Measurements from ENCODE around the gene FBXO21. TPM values are rescaled to one million over a fixed set of nuclear protein-coding genes. Genes with fewer than 3 reads are reported as not detected.
A peak's percentile ranks its signal among the peaks of the same experiment; 100 is the strongest.
"Not testable (repeated sequence)": the region's sequence is repeated elsewhere in the genome, so short reads cannot be mapped to it uniquely, and the experiment has no call there.

The FBXO21 gene
- total and polyA plus RNA-seq, 2 donors from 2014 or later, result 28.9 to 45.0 TPM

GRCh38 chr12:117097159-117097558 is 93.1 kb downstream of the FBXO21 start:
- H3K9ac ChIP-seq (ENCODE audit: low read length in 3 of 3), result no peak overlapping the region
- FAIRE-seq (no peak), DNase-seq (peak in 1 of 5 donors; percentile 39)
- no peak overlapping the region for H3K27ac ChIP-seq (ENCODE audit: low read depth in 2 of 2, low read length in 2 of 2)
- peaks cover 11% of the 10 kb centered on the region for H3K27me3 ChIP-seq (ENCODE audit: control insufficient read depth, insufficient read depth, low read length)
- H3K4me1 ChIP-seq (ENCODE audit: control insufficient read depth in 2 of 3, insufficient read depth in 2 of 3, low read depth in 1 of 3, low read length in 3 of 3), result peaks cover 0 to 2% (median 0%) of the 10 kb centered on the region in 3 donors
- H3K36me3 ChIP-seq (ENCODE audit: control insufficient read depth in 2 of 3, insufficient read depth in 3 of 3, low read length in 3 of 3), result no peaks in the 10 kb centered on the region
- H3K4me3 ChIP-seq (ENCODE audit: low read length in 3 of 3), result no peak overlapping the region
- H3K9me3 ChIP-seq (ENCODE audit: control insufficient read depth in 2 of 3, insufficient read depth in 1 of 3, low read length in 3 of 3), result no peaks in the 10 kb centered on the region
- intact Hi-C loops (cut with DNase I), result no loop called here
- TF ChIP-seq CTCF (IDR thresholded peaks at IDR 0.05; ENCODE audit: borderline replicate concordance, extremely low read depth, insufficient read depth), result no peak

GRCh38 chr12:117096501-117097042 is 93.7 kb downstream of the FBXO21 start:
- no peak for FAIRE-seq
- Histone ChIP-seq H3K4me1 (ENCODE audit: control insufficient read depth in 2 of 3, insufficient read depth in 2 of 3, low read depth in 1 of 3, low read length in 3 of 3) (peaks cover 0 to 6% (median 2%) of the 10 kb centered on the region in 3 donors), H3K9me3 (ENCODE audit: control insufficient read depth in 2 of 3, insufficient read depth in 1 of 3, low read length in 3 of 3) (no peaks in the 10 kb centered on the region), H3K36me3 (ENCODE audit: control insufficient read depth in 2 of 3, insufficient read depth in 3 of 3, low read length in 3 of 3) (no peaks in the 10 kb centered on the region), H3K4me3 (ENCODE audit: low read length in 3 of 3) (no peak overlapping the region), H3K27me3 (ENCODE audit: control insufficient read depth, insufficient read depth, low read length) (peaks cover 11% of the 10 kb centered on the region), H3K27ac (ENCODE audit: low read depth in 2 of 2, low read length in 2 of 2) (no peak overlapping the region), H3K9ac (ENCODE audit: low read length in 3 of 3) (no peak overlapping the region)
- intact Hi-C loops (cut with DNase I), result no loop called here
- TF ChIP-seq CTCF (IDR thresholded peaks at IDR 0.05; ENCODE audit: borderline replicate concordance, extremely low read depth, insufficient read depth), result no peak
- peak in 1 of 5 donors; percentile 17 for DNase-seq

GRCh38 chr12:117095191-117095590 is 95.1 kb downstream of the FBXO21 start:
- H3K4me3 ChIP-seq (ENCODE audit: low read length in 3 of 3); intact Hi-C loops (cut with DNase I); H3K9me3 ChIP-seq (ENCODE audit: control insufficient read depth in 2 of 3, insufficient read depth in 1 of 3, low read length in 3 of 3); H3K27ac ChIP-seq (ENCODE audit: low read depth in 2 of 2, low read length in 2 of 2); FAIRE-seq; H3K36me3 ChIP-seq (ENCODE audit: control insufficient read depth in 2 of 3, insufficient read depth in 3 of 3, low read length in 3 of 3); H3K9ac ChIP-seq (ENCODE audit: low read length in 3 of 3): not testable (repeated sequence)
- peak in 1 of 5 donors; percentile 4 for DNase-seq
- Histone ChIP-seq H3K4me1 (ENCODE audit: control insufficient read depth in 2 of 3, insufficient read depth in 2 of 3, low read depth in 1 of 3, low read length in 3 of 3) (peaks cover 3 to 10% (median 4%) of the 10 kb centered on the region in 3 donors), H3K27me3 (ENCODE audit: control insufficient read depth, insufficient read depth, low read length) (peaks cover 11% of the 10 kb centered on the region)

GRCh38 chr12:117093918-117094630 is 96.2 kb downstream of the FBXO21 start:
- TF ChIP-seq CTCF (IDR thresholded peaks at IDR 0.05; ENCODE audit: borderline replicate concordance, extremely low read depth, insufficient read depth), result no peak
- H3K27me3 ChIP-seq (ENCODE audit: control insufficient read depth, insufficient read depth, low read length), result peaks cover 11% of the 10 kb centered on the region
- H3K36me3 ChIP-seq (ENCODE audit: control insufficient read depth in 2 of 3, insufficient read depth in 3 of 3, low read length in 3 of 3), result no peaks in the 10 kb centered on the region
- peaks cover 3 to 10% (median 4%) of the 10 kb centered on the region in 3 donors for H3K4me1 ChIP-seq (ENCODE audit: control insufficient read depth in 2 of 3, insufficient read depth in 2 of 3, low read depth in 1 of 3, low read length in 3 of 3)
- no peak overlapping the region for H3K4me3 ChIP-seq (ENCODE audit: low read length in 3 of 3)
- DNase-seq (peak in 1 of 5 donors; percentile 61), FAIRE-seq (no peak)
- H3K9ac ChIP-seq (ENCODE audit: low read length in 3 of 3), result no peak overlapping the region
- intact Hi-C loops (cut with DNase I), result no loop called here
- H3K27ac ChIP-seq (ENCODE audit: low read depth in 2 of 2, low read length in 2 of 2), result no peak overlapping the region
- peaks cover 0 to 4% (median 0%) of the 10 kb centered on the region in 3 donors for H3K9me3 ChIP-seq (ENCODE audit: control insufficient read depth in 2 of 3, insufficient read depth in 1 of 3, low read length in 3 of 3)
